Glutamatergic neuron (in vitro differentiated cells): Measurements from ENCODE around the gene GAMT. TPM values are rescaled to one million over a fixed set of nuclear protein-coding genes. Genes with fewer than 3 reads are reported as not detected.

ENCODE experiments used
- DNase-seq: peaks from one replicate; pipeline ENCODE4 v3.0.0; 2022
- H3K27ac Mint-ChIP-seq: one replicate; pipeline ENCODE4 v1.8.0; 2020; ENCODE audit warnings: mild to moderate bottlenecking, mixed read lengths, inconsistent platforms; ENCODE audit not compliant: unreplicated experiment
- H3K27me3 Mint-ChIP-seq: one replicate; pipeline ENCODE4 v1.8.0; 2020; ENCODE audit warnings: mild to moderate bottlenecking, moderate library complexity, mixed read lengths, inconsistent platforms; ENCODE audit not compliant: unreplicated experiment
- H3K36me3 Mint-ChIP-seq: one replicate; pipeline ENCODE4 v1.8.0; 2020; ENCODE audit warnings: mild to moderate bottlenecking, mixed read lengths, inconsistent platforms; ENCODE audit not compliant: unreplicated experiment
- H3K4me1 Mint-ChIP-seq: one replicate; pipeline ENCODE4 v1.8.0; 2020; ENCODE audit warnings: mild to moderate bottlenecking, low read depth, mixed read lengths, inconsistent platforms; ENCODE audit not compliant: unreplicated experiment
- H3K4me3 Mint-ChIP-seq: one replicate; pipeline ENCODE4 v1.8.0; 2020; ENCODE audit warnings: mild to moderate bottlenecking, mixed read lengths, inconsistent platforms; ENCODE audit not compliant: unreplicated experiment
- H3K9me3 Mint-ChIP-seq: one replicate; pipeline ENCODE4 v1.8.0; 2020; ENCODE audit warnings: mild to moderate bottlenecking, moderate library complexity, mixed read lengths, inconsistent platforms; ENCODE audit not compliant: unreplicated experiment
- CTCF ChIP-seq: fragments of 200-600 bp; sonication (generic); IDR thresholded peaks from one replicate; pipeline ENCODE4 v1.5.0; 2021; ENCODE audit not compliant: partially characterized antibody, unreplicated experiment
- total RNA-seq: library from RNA; stranded (reverse); fragmentation: NEBNext Ultra II Directional; extraction: Animal tissue kit (Norgen Biotek cat#: 25700); gene quantifications from one replicate; pipeline ENCODE4 v1.2.1, GENCODE V29; 2021; ENCODE audit not compliant: unreplicated experiment

GAMT gene
- total RNA-seq, 1 donor from 2014 or later, result 17.9 TPM

- Mint-ChIP-seq H3K27ac (no peak overlapping the region), H3K4me3 (peak overlapping the region; percentile 20)
- TF ChIP-seq CTCF, result peak; percentile 31
Measured at GRCh38 chr19:1377965-1378785, 23.2 kb downstream of the GAMT start.

GRCh38 chr19:1377176-1377964 lies 24.0 kb downstream of the GAMT start:
- TF ChIP-seq CTCF, result no peak
- H3K9me3 Mint-ChIP-seq, result peaks cover 6% of the 10 kb centered on the region
- no peak overlapping the region for H3K4me3 Mint-ChIP-seq
- no peaks in the 10 kb centered on the region for H3K36me3 Mint-ChIP-seq
- DNase-seq, result no peak
- H3K27ac Mint-ChIP-seq, result no peak overlapping the region
- H3K27me3 Mint-ChIP-seq, result peaks cover 12% of the 10 kb centered on the region
- H3K4me1 Mint-ChIP-seq, result peaks cover 3% of the 10 kb centered on the region

More at GRCh38 chr19:1377965-1378785, 23.2 kb downstream of the GAMT start:
- H3K36me3 Mint-ChIP-seq, result peaks cover 5% of the 10 kb centered on the region
- H3K27me3 Mint-ChIP-seq, result peaks cover 18% of the 10 kb centered on the region
- peaks cover 3% of the 10 kb centered on the region for H3K4me1 Mint-ChIP-seq
- DNase-seq, result no peak
- peaks cover 12% of the 10 kb centered on the region for H3K9me3 Mint-ChIP-seq

- Mint-ChIP-seq H3K27me3 (peaks cover 11% of the 10 kb centered on the region), H3K27ac (no peak overlapping the region), H3K4me3 (peak overlapping the region; percentile 55), H3K36me3 (no peaks in the 10 kb centered on the region), H3K4me1 (peaks cover under 1% of the 10 kb centered on the region), H3K9me3 (peaks cover 6% of the 10 kb centered on the region)
- no peak for TF ChIP-seq CTCF
- DNase-seq, result no peak
Measured at GRCh38 chr19:1376415-1376805, 24.9 kb downstream of the GAMT start.

- Mint-ChIP-seq H3K9me3 (peaks cover 4% of the 10 kb centered on the region), H3K4me1 (no peaks in the 10 kb centered on the region), H3K27me3 (peaks cover 6% of the 10 kb centered on the region), H3K4me3 (no peak overlapping the region), H3K27ac (no peak overlapping the region), H3K36me3 (no peaks in the 10 kb centered on the region)
- no peak for TF ChIP-seq CTCF
- DNase-seq, result no peak
Measured at GRCh38 chr19:1374250-1374577, 27.1 kb downstream of the GAMT start.
